Measurements from ENCODE around the gene SDCCAG8.

The SDCCAG8 gene

DNA sequence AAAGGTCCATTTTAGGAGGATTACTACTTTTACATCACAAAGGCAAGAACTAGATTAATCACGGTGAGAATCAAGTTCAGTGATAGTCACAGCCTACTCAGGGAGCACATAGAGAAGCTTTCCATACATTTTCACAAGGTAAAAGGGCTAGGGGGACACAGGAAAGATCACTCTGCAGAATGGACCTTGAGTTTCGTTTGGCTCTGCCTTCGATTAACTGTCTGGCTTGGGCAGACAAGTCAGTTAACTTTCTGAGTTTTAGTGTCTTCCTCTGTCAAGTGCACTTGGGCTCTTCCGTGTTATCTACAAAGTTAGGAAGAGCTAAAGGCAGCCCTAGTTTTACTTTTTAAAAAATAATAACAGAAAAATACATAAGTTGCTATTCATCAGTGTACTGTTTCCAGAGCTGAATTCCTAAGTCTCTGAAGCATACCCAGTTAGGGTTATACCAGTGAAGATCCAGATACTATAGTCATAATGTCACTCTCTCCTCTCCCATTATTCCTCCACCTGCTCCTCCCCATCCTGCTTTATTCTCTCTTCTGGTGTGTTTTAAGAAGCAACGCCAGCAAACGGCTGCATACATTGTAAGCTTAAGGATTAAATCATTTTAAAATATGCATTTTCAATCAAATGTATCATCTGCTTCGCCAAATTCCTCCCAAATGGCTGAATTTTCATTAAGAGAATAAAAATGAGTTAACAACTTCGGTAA is 2.5 kb upstream of the SDCCAG8 start:
- H3K27ac ChIP-seq = peak overlapping the region in 19 of 21 experiments; percentile 23 to 97 (median 92)

DNA sequence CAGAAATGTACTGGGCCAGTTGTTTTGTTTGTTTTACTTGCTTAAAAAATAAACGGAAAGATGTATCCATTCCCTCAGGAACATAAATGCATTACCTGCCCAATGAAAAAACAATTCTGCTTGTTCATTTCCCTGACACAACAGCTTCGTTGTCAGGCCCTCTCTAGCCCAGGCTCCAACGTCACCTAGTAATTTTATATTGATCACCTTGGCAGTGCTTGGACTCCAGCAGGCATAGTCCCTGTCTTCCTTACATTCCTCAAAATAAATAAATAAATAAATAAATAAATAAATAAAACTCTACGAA is 2.0 kb upstream of the SDCCAG8 start:
- Histone ChIP-seq H3K4me3 (peak overlapping the region; percentile 59 to 97 (median 83)), H3K27ac (peak overlapping the region in 20 of 21 experiments; percentile 80 to 97 (median 92))

More for the DNA sequence above, 2.5 kb upstream of the SDCCAG8 start:
- H3K4me3 ChIP-seq = peak overlapping the region; percentile 59 to 97 (median 83)

DNA sequence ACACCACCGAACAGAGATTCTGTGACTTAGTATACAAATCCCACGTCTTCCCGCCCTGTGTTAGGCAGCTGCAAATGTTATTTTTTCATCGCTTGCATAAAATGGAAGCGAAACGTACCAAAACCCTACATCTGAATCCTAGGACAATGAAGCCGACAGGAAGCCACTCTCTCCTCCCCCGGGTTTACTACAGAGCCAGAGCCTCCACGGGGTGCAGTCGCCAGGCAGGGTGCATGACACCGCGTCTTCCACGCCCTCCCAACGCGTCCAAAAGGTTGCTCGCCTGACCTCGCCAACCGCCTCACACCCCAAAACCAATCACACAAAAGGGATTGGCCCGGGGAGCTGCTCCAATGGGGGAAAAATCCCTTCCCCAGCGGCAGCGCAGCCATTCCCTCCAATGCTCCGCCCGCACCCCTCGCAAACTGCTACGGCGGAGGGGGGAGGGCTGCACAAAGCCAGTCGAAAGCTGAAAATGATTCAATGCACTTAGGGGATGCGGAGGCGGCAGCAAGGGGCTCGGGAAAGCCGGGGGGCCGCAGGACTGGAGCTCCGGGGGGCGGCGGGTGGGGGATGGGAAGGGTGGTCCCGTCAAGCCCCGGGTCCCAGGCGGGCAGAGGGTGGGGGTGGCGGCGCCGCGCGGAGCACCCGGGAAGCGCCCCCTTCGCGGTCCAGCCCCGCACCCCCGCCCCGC is 1.5 kb upstream of the SDCCAG8 start:
- Histone ChIP-seq H3K4me3 (peak overlapping the region; percentile 59 to 97 (median 83)), H3K27ac (peak overlapping the region; percentile 80 to 97 (median 92))

DNA sequence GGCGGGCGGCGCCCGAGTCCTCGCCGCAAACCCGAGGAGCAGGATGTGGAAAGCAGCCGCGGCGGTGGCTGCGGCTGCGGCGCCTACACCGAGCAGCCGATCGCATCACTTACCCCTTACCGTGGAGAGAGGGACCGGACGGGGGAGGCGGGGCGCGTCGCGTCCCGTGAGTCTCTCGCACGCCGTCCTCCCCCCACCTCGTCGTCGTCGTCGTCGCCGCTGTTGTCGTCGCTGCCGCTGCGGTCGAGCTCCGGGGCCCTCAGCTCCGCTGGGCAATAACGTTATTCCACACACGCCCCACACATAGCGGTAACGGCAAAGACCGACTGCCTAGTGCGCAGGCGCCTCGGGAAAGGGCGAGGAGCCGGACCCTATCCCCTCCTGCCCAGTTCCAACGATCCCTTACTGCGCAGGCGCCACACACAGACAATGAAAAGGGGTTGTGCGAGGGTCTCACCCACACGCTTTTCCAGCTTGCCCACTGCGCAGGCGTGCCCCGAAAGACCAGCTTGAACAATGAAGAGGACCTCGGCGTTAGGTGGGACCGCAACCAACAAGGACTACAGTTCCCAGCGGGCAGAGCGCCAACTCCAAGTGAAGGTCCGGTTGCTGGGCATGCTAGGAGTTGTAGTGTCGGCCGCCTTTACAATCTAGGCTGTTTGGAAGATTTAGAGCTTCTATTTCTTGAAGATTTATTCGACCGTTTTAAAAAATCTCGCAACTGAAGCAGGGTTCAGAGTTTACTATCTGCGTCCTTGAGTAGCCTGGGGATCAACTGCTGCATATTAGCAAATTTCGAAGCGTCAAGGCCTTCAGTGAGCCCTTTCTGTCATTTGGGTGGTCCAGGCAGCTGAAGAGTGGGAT is 682 bp upstream of the SDCCAG8 start, which contains the start of gene CEP170:
Gene CEP170 (minus strand): TSS at position 355 of the 864 bp plus-strand sequence. CDS start 30,001 bp downstream, outside the sequence.
- Histone ChIP-seq H3K4me3 (peak within 1 kb of the TSS; percentile 59 to 97 (median 83)), H3K27ac (peak within 1 kb of the TSS; percentile 83 to 98 (median 93))

DNA sequence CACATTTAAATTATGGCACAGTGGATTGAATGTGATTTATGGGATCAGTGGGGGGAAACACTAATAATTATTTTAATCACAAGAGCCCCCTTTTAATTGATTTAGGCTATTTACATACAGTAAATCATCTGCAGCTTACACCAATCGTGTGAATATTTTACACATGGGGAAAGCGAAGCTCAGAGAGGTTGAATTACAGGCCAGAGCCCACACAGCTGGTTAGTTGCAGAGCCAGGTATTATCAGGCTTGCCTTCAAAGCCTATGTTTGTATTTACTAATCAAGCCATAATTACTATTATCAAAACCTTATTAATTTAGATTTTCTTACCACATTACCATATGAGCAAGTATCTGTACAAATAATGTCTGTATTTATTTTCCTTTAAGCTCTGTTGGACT is 749 bp downstream of the SDCCAG8 start:
- H3K4me3 ChIP-seq = peak overlapping the region; percentile 59 to 97 (median 83)
- peak overlapping the region in 20 of 21 experiments; percentile 83 to 98 (median 93) for H3K27ac ChIP-seq

DNA sequence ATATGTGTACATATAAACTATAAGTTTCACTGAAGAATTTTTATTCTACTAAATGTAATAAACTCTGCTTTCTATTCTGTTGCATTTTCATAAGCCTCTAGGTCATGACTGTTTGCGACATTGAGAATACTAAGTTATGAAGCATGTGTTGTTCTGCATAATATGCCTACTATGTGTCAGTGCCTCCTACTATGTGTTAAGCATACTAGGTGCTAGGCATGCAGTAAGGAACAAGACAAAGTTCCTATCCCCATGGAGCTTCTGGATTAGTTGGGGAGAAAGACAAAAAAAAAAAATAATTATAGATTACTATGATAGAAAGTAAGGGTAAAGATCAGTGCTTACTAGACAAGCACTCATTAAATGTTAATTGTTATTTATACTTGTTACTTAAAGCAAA is 1.3 kb downstream of the SDCCAG8 start:
- peak overlapping the region in 3 of 21 experiments; percentile 94 to 98 (median 97) for H3K27ac ChIP-seq

DNA sequence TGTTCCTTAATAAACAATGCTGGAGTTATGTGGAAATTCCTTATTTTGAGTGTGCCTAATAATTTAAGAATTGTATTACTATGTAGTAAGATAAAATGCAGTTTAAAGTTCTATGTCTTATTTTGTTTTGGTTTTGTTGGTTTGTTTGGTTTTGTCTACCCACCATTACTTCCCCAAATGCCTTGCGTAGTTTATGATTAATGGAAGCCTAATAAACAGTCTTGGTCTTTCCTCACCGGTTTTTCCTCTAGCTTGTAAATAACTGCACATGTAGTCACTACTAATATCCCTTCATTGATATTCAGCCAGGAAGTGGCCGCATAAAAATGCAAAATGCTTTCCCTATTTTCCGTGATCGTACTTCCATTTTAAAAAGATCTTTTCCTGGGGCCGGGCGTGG is 2.9 kb downstream of the SDCCAG8 start:
- H3K4me3 ChIP-seq = no peak overlapping the region
- H3K27ac ChIP-seq = no peak overlapping the region

More for the DNA sequence above, 1.3 kb downstream of the SDCCAG8 start:
- no peak overlapping the region for H3K4me3 ChIP-seq

DNA sequence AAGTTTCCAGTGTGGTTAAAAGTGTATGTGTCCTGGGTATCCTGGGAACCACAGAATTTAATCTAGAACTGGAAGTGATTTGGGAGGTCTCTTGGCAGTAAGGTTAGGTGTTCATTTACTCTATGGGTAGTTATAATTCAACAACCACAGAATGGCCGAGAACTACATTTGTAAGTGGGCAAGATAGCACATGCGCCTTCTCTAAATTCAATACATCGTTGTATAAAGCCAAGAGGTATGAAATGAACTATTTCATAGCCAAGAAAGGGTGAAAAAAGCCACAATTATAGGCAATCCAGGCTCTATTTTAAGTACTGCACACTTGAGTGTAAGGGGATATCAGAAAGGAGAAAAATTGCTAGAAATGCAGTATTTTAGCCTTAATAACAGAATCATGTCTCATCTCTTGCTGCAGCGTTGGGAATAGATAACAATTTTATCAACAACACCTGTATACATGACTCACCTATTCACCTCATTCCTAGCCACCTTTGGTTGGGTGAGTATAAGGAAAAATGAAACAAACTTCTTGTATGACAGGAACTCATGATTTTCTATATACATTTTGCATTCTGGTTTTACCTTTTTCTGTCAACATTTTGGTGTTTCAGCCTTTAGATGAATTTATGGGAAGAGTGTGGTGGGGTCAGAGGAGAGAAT is 4.5 kb downstream of the SDCCAG8 start:
- H3K4me3 ChIP-seq = no peak overlapping the region

DNA sequence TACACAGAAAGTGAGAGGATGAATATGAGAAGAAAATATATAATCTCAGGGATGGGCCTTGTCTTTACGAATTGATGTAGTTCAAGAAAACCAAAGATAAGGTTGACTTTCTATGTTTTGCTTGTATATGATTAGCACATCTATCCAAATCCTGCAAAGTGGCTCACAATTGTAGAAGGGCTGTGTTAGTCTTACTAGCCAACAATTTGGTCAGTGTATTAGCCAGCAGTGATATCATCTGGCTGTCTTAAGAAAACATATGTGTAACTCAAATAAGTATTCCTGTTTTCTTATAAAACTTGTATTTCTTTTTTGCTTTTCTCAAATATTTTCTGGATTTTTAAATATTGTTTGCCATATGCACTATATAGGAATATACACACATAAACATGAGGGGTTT is 5.5 kb downstream of the SDCCAG8 start:
- peak overlapping the region in 1 of 21 experiments; percentile 20 for H3K27ac ChIP-seq
- no peak overlapping the region for H3K4me3 ChIP-seq

More for the DNA sequence above, 4.5 kb downstream of the SDCCAG8 start:
- peak overlapping the region in 1 of 21 experiments; percentile 20 for H3K27ac ChIP-seq

DNA sequence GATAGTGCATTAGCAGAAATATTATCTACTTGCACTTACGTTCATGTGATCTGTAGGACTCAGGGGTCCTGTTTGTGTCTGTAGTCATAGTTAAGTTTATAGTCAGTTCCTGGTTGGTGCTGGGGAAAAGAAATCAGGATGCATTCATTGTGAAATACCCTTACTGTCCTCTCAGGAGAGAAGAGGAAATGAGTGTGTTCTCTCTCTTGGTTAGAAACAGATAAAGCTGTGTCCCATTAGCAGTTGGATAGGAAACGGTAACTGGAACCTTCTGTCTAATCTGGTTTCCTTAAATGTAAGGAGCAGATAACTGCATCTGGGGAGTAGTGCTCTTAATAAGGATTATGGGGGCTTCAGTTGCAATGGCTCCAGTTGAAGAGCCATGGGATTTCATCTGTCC is 8.9 kb downstream of the SDCCAG8 start:
- H3K27ac ChIP-seq = peak overlapping the region in 11 of 21 experiments; percentile 1 to 67 (median 47)
- no peak overlapping the region for H3K4me3 ChIP-seq

DNA sequence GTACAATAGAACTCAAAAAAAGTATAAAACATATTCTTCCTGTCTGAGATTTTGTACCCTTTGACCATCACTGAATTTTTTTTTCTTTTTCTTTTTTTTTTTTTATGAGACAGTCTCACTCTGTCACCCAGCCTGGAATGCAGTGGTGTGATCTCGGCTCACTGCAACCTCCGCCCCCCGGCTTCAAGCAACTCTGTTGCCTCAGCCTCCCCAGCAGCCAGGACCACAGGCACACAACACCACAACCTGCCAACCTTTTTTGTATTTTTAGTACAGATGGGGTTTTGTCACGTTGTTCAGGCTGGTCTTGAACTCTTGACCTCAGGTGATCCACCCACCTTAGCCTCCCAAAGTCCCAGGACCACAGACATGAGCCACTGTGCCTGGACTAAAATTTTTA is 10.4 kb downstream of the SDCCAG8 start:
- Histone ChIP-seq H3K27ac (peak overlapping the region in 3 of 21 experiments; percentile 11 to 67 (median 16)), H3K4me3 (no peak overlapping the region)

DNA sequence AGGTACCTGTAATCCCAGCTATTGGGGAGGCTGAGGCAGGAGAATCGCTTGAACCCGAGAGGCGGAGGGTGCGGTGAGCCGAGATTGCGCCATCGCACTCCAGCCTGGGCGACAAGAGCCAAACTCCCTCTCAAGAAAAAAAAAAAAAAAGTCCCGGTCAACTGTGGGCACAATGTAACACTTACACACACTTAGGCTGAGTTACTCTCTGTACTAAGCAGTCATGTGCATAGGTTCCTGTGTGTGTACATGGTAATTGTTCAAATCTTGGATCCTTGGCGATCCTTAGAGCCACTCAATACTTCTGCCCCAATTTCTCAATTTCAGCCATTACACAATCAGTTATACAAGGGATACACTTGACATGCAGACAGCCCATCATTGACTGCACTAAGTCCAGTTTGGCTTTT is 11.6 kb downstream of the SDCCAG8 start:
- Histone ChIP-seq H3K4me3 (no peak overlapping the region), H3K27ac (peak overlapping the region in 9 of 21 experiments; percentile 7 to 56 (median 39))

DNA sequence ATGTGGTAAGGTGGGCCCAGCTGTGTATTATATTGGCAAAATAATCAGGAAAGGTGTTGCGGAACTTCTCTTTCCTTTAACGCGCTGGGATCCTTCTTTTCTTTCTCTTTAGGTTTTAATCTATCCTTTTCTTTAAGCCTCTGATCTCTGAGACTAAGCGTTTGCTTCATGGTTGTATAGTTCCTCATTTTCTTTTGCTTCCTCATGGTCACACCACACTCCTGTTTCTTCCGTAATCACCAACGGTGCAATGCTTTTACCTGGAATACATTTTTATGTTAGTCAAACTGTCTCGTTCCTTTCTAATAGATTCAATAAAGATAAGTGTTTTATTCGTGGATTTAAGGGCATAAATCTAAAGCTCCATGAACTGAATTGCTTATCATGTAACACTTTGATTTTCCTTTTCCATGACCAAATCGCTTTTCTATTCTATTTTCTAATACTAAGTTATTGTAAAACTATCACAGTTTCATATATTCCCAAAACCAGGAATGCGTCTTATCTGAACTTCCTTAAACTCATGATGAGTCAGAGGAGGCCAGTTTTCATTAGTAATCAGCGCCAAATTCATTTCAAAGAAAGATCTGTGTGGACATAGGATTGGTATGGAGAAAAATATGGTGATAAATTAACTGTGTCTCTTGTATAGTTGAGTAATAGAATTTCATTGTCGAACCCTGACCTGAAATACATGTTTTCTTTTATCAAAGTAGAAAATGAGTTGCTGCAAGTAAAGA is 12.2 kb downstream of the SDCCAG8 start:
- peak overlapping the region in 10 of 21 experiments; percentile 7 to 56 (median 42) for H3K27ac ChIP-seq
- no peak overlapping the region for H3K4me3 ChIP-seq

DNA sequence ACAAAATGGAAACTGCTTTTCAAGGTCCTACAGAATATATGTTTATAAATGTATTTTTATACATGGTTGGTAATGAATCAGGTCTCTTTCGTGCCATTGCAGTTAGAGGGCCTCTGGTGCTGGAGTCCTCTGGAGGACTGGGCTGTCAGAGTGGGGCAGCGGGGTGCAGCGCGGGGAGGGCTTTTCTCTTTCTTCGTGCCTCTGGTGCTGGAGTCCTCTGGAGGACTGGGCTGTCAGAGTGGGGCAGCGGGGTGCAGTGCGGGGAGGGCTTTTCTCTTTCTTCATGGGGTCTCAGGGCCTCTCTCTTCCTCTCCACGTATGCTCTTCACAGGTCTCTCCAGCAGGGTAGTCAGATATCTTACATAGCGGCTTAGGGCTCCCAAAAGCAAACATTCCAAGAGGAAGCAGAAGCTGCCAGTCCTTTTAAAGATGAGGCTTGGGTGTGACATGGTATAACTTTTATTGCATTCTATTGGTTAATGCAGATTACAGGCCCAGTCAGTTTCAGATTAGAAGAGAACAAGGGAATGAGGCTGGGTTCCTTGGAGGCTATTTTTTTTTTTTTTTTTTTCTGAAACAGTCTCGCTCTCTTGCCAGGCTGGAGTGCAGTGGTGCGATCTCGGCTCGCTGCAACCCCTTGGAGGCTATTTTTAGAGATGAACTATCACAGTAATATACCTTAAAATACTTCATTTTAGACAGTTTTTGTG is 13.1 kb downstream of the SDCCAG8 start:
- Histone ChIP-seq H3K27ac (peak overlapping the region in 10 of 21 experiments; percentile 4 to 56 (median 26)), H3K4me3 (no peak overlapping the region)

DNA sequence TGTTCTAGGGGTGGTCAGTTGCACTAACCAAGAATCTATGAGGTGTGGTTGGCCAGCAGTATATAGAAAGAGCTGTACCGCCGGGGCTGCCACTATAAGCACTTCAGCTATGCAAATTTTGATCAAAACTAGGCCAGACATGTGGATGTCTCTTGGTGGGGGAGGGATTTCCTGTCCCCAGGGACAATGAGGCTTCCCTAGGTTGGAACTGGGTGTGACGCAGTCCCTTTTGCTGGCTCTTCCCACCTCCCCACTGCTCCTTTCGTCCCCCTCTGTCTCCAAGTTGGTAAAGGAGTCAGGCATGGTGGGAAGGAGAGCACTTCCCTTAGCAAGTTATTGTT is 13.6 kb downstream of the SDCCAG8 start:
- peak overlapping the region in 4 of 21 experiments; percentile 6 to 56 (median 20) for H3K27ac ChIP-seq

DNA sequence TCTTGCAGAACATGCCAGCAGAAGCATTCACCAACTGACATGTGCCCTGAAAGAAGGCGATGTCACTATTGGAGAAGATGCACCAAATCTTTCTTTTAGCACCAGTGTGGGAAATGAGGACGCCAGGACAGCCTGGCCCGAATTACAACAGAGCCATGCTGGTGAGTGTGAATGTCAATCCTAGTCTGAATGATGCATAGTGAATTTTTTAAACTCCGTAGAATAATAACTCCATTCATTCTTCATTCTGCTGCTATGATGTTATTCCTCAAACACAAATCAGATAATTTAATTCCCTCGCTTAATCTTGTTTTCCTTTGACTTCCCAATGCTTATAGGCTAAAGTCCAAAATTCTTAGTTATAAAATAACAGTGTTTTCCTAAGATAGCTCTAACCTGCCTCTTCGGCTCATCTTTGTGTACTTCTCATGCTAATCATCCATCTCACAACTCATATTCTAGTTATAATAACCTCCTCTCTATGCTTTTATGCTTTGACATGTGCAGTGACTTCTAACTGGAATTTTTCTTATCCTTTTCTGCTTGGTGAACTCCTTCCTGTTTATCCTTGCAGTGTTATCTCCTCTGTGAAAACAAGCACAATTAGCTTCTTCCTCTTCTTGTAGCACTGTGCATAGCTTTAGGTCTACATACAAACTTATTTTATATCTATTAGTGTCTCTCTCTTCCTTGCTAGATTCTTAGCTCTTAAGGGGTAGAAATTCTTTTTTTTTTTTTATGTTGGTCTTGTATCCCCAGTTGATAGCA is 14.4 kb downstream of the SDCCAG8 start:
- H3K4me3 ChIP-seq = no peak overlapping the region
- H3K27ac ChIP-seq = no peak overlapping the region

More for the DNA sequence above, 13.6 kb downstream of the SDCCAG8 start:
- no peak overlapping the region for H3K4me3 ChIP-seq

DNA sequence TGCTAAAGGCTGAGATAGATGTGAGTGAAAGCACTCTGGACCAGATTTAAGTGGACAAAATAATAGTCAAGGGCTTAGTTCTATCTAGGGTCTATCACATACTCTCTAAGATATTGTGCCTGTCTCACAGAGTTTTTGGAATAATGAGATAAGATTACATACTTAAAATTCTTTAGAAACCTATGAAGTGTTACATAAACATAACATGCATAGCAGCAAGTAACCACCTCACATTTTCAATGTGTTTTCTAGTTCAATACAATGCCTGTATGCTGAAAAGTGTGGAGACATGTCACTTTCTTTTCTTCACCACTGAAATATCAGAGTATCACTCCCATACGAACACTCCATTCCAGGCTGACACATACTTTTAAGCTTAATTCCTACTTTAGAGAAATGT is 16.2 kb downstream of the SDCCAG8 start:
- Histone ChIP-seq H3K27ac (no peak overlapping the region), H3K4me3 (no peak overlapping the region)

All from skin epidermis (tissue), 12 donors.